HepG2 (cell line): ENCODE results near the gene SUCLA2. TPM values are rescaled to one million over a fixed set of nuclear protein-coding genes. Genes with fewer than 3 reads are reported as not detected.
A peak's percentile ranks its signal among the peaks of the same experiment; 100 is the strongest.

Source experiments
- DPF2 ChIP-seq: sonication (generic); formaldehyde crosslinking; IDR thresholded peaks from 2 replicates; pipeline ENCODE4 v1.4.0; 2020; ENCODE audit warnings: mild to moderate bottlenecking, low read depth, missing genetic modification reagents, borderline replicate concordance
- EP300 ChIP-seq, 3 experiments: sonication (generic) in 1 of 3; formaldehyde crosslinking in 1 of 3; IDR thresholded peaks; 2 replicates each; pipeline versions ENCODE4 v1.5.1 to v1.6.1; 2011 to 2020; ENCODE audit warnings: low read depth in 2 of 3, low read length in 2 of 3, borderline replicate concordance in 1 of 3, improper control_type of control experiment in 1 of 3, mild to moderate bottlenecking in 1 of 3, missing genetic modification reagents in 1 of 3, moderate library complexity in 1 of 3
- FOXJ3 ChIP-seq: sonication (generic); formaldehyde crosslinking; IDR thresholded peaks from 2 replicates; pipeline ENCODE4 v1.4.0; 2020; ENCODE audit warnings: missing genetic modification reagents, mild to moderate bottlenecking, borderline replicate concordance
- GRHL1 ChIP-seq: sonication (generic); formaldehyde crosslinking; conservative IDR thresholded peaks from 2 replicates; pipeline ENCODE4 v1.8.0; 2022; ENCODE audit warnings: missing genetic modification reagents
- HDAC2 ChIP-seq: sonication (generic); formaldehyde crosslinking; IDR thresholded peaks from 2 replicates; pipeline ENCODE4 v1.4.0; 2020; ENCODE audit warnings: missing genetic modification reagents
- HINFP ChIP-seq: sonication (generic); formaldehyde crosslinking; IDR thresholded peaks from 2 replicates; pipeline ENCODE4 v1.4.0; 2020; ENCODE audit warnings: low read depth, mild to moderate bottlenecking, missing genetic modification reagents
- HIVEP1 ChIP-seq: sonication (generic); formaldehyde crosslinking; IDR thresholded peaks from 2 replicates; pipeline ENCODE4 v1.4.0; 2020; ENCODE audit warnings: mild to moderate bottlenecking, missing genetic modification reagents
- HNF4A ChIP-seq: sonication (generic); formaldehyde crosslinking; IDR thresholded peaks from 2 replicates; pipeline ENCODE4 v1.4.0; 2020; ENCODE audit warnings: missing genetic modification reagents
- HNRNPLL ChIP-seq: fragments of 200-400 bp; formaldehyde crosslinking; IDR thresholded peaks from 2 replicates; pipeline ENCODE4 v1.6.1; 2017; ENCODE audit warnings: mild to moderate bottlenecking, low read depth, low read length; ENCODE audit not compliant: poor library complexity, severe bottlenecking
- POLR2A ChIP-seq, 2 experiments: IDR thresholded peaks; 2 replicates each; pipeline ENCODE4 v1.6.1; 2011; ENCODE audit warnings: low read depth in 2 of 2, low read length in 2 of 2, mild to moderate bottlenecking in 1 of 2, moderate library complexity in 1 of 2; ENCODE audit not compliant: insufficient read depth in 1 of 2
- POLR2G ChIP-seq: fragments of 200-400 bp; formaldehyde crosslinking; IDR thresholded peaks from 2 replicates; pipeline ENCODE4 v1.6.1; 2018; ENCODE audit warnings: mild to moderate bottlenecking, low read depth, low read length, moderate library complexity
- SNAPC2 ChIP-seq: sonication (generic); formaldehyde crosslinking; IDR thresholded peaks from 2 replicates; pipeline ENCODE4 v1.8.1; 2022; ENCODE audit warnings: mild to moderate bottlenecking, missing genetic modification reagents
- SP2 ChIP-seq: sonication (generic); formaldehyde crosslinking; IDR thresholded peaks from 2 replicates; pipeline ENCODE4 v1.5.1; 2020; ENCODE audit warnings: mild to moderate bottlenecking, missing genetic modification reagents
- TRAFD1 ChIP-seq: sonication (generic); formaldehyde crosslinking; IDR thresholded peaks from 2 replicates; pipeline ENCODE4 v1.5.1; 2020; ENCODE audit warnings: missing genetic modification reagents, mild to moderate bottlenecking, borderline replicate concordance
- ZBTB21 ChIP-seq: sonication (generic); formaldehyde crosslinking; IDR thresholded peaks from 2 replicates; pipeline ENCODE4 v1.4.0; 2020; ENCODE audit warnings: missing genetic modification reagents
- ZNF136 ChIP-seq: sonication (generic); formaldehyde crosslinking; IDR thresholded peaks from 2 replicates; pipeline ENCODE4 v1.8.1; 2022; ENCODE audit warnings: low read depth, mild to moderate bottlenecking, moderate library complexity, missing genetic modification reagents
- ZNF263 ChIP-seq: sonication (generic); formaldehyde crosslinking; IDR thresholded peaks from 2 replicates; pipeline ENCODE4 v1.4.0; 2020; ENCODE audit warnings: missing genetic modification reagents
- ZNF296 ChIP-seq: sonication (generic); formaldehyde crosslinking; conservative IDR thresholded peaks from 2 replicates; pipeline ENCODE4 v1.5.0; 2020; ENCODE audit warnings: mild to moderate bottlenecking, missing genetic modification reagents
- ZNF530 ChIP-seq: sonication (generic); formaldehyde crosslinking; IDR thresholded peaks from 2 replicates; pipeline ENCODE4 v1.5.0; 2020; ENCODE audit warnings: low read depth, mild to moderate bottlenecking, missing genetic modification reagents
- ZNF550 ChIP-seq: sonication (generic); formaldehyde crosslinking; IDR thresholded peaks from 2 replicates; pipeline ENCODE4 v1.4.0; 2020; ENCODE audit warnings: mild to moderate bottlenecking, missing genetic modification reagents, borderline replicate concordance
- ZNF577 ChIP-seq: sonication (generic); formaldehyde crosslinking; IDR thresholded peaks from 2 replicates; pipeline ENCODE4 v1.4.0; 2020; ENCODE audit warnings: mild to moderate bottlenecking, low read depth, missing genetic modification reagents, borderline replicate concordance
- ZSCAN29 ChIP-seq: sonication (generic); formaldehyde crosslinking; conservative IDR thresholded peaks from 2 replicates; pipeline ENCODE4 v1.4.0; 2020; ENCODE audit warnings: mild to moderate bottlenecking, missing genetic modification reagents
- polyA plus RNA-seq, 8 experiments: library from polyadenylated mRNA; depleted of rRNA in 3 of 8; stranded (reverse) in 7 of 8; unstranded in 1 of 8; fragments of >200 nt; fragmentation: Illumina TruSeq in 4 of 8; extraction: Trizol in 4 of 8; gene quantifications; 2 replicates each; pipeline versions ENCODE4 v1.2.1 to v1.2.3, GENCODE V29; 2011 to 2016; ENCODE audit warnings: low read depth in 4 of 8, missing spikeins in 1 of 8, mixed read lengths in 1 of 8; ENCODE audit not compliant: insufficient read depth in 1 of 8
- total RNA-seq, 5 experiments: library from RNA; depleted of rRNA; stranded (reverse); fragments of >200 nt; fragmentation: Illumina TruSeq; extraction: Trizol; gene quantifications; 2 replicates each; pipeline ENCODE4 v1.2.3, GENCODE V29; 2016; ENCODE audit warnings: low read depth in 1 of 5
- TF ChIP-seq, protein P1 (sequence below): sonication (generic); formaldehyde crosslinking; IDR thresholded peaks from 2 replicates; pipeline ENCODE4 v1.5.1; 2020; ENCODE audit warnings: mild to moderate bottlenecking, moderate library complexity, missing genetic modification reagents

The SUCLA2 gene
- total and polyA plus RNA-seq, 2 of the 13 experiments (the other 11 are each of a cell fraction or from before 2014, with no cell fraction given), result 28.4 to 77.1 TPM

DNA sequence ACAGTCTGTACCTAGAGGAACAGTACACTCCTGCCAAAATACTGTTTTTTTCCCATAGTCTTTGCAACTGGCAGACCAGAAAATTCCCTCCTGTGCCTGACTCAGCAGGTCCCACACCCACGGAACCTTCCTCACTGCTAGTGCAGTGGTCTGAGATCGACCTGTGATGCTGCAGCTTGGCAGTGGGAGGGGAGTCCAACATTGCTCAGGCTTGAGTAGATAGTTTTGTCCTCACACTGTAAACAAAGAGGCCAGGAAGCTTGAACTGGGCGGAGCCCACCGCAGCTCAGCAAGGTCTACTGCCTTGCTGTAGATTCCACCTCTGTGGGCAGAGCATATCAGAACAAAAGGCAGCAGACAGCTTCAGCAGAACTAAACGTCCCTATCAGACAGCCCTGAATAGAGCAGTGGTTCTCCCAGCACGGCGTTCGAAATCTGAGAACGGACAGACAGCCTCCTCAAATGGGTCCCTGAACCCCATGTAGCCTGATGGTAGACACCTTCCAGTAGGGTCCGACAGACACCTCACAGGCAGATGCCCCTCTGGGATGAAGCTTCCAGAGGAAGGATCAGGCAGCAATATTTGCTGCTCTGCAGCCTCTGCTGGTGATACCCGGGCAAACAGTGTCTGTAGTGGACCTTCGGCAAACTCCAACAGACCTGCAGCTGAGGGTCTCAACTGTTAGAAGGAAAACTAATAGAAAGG is 92.7 kb downstream of the SUCLA2 start (continued):
- TF ChIP-seq TRAFD1 (CRISPR knock-in tag) (no peak), HDAC2 (peak; percentile 18; the same call in 1 of the 2 replicates), DPF2 (CRISPR knock-in tag) (no peak), SNAPC2 (no peak), ZNF136 (no peak), ZNF296 (CRISPR knock-in tag) (no peak), HNF4A (CRISPR knock-in tag) (peak; percentile 50), GRHL1 (CRISPR knock-in tag) (no peak), HINFP (CRISPR knock-in tag) (no peak), POLR2G (no peak), ZNF263 (no peak), ZNF530 (no peak), ZBTB21 (CRISPR knock-in tag) (no peak), HIVEP1 (CRISPR knock-in tag) (no peak), FOXJ3 (CRISPR knock-in tag) (peak; percentile 39; the same call in 1 of the 2 replicates), POLR2A (IDR thresholded peaks at IDR 0.05; ENCODE audit: insufficient read depth in 1 of 2, low read depth in 2 of 2, low read length in 2 of 2) (peak in 1 of 2 experiments; percentile 47; a peak in 1 of 4 replicates), SP2 (CRISPR knock-in tag) (no peak), ZNF577 (CRISPR knock-in tag) (no peak), EP300 (IDR thresholded peaks at IDR 0.05; ENCODE audit: low read depth in 2 of 2, low read length in 2 of 2) (peak in 1 of 2 experiments; percentile 43; a peak in 1 of 4 replicates), EP300 (CRISPR knock-in tag; IDR thresholded peaks at IDR 0.05; ENCODE audit: borderline replicate concordance) (no peak), ZNF550 (CRISPR knock-in tag) (no peak), HNRNPLL (no peak), ZSCAN29 (CRISPR knock-in tag) (no peak)
- TF ChIP-seq, protein P1, sequence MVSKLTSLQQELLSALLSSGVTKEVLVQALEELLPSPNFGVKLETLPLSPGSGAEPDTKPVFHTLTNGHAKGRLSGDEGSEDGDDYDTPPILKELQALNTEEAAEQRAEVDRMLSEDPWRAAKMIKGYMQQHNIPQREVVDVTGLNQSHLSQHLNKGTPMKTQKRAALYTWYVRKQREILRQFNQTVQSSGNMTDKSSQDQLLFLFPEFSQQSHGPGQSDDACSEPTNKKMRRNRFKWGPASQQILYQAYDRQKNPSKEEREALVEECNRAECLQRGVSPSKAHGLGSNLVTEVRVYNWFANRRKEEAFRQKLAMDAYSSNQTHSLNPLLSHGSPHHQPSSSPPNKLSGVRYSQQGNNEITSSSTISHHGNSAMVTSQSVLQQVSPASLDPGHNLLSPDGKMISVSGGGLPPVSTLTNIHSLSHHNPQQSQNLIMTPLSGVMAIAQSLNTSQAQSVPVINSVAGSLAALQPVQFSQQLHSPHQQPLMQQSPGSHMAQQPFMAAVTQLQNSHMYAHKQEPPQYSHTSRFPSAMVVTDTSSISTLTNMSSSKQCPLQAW (CRISPR knock-in tag), result no peak
